Transverse colon (tissue), 4 donors: Measurements from ENCODE around the gene THBS3. TPM values are rescaled to one million over a fixed set of nuclear protein-coding genes. Genes with fewer than 3 reads are reported as not detected.

Source experiments
- DNase-seq: peaks from one replicate; pipeline ENCODE4 v3.0.0-alpha.2; 2019
- H3K27ac ChIP-seq, 4 donors: fragments of 200-600 bp; sonication (generic); 2 replicates each; pipeline ENCODE4 v1.5.1; 2016 to 2018; ENCODE audit warnings: inconsistent platforms in 4 of 4
- H3K27me3 ChIP-seq: fragments of 200-600 bp; sonication (generic); 2 replicates; pipeline ENCODE4 v1.5.1; 2017; ENCODE audit warnings: inconsistent platforms
- H3K36me3 ChIP-seq, 4 donors: fragments of 200-600 bp; sonication (generic); 2 replicates each; pipeline ENCODE4 v1.5.1; 2017 to 2019; ENCODE audit warnings: inconsistent platforms in 4 of 4
- H3K4me1 ChIP-seq, 4 donors: fragments of 200-600 bp; sonication (generic); 2 replicates each; pipeline ENCODE4 v1.5.1; 2017 to 2020; ENCODE audit warnings: inconsistent platforms in 4 of 4
- H3K4me3 ChIP-seq, 4 donors: fragments of 200-600 bp; sonication (generic); 1 replicate in 1 of 4; 2 replicates in 3 of 4; pipeline versions ENCODE4 v1.5.1 to v1.6.1; 2017 to 2019; ENCODE audit warnings: inconsistent platforms in 4 of 4
- H3K9me3 ChIP-seq, 2 donors: fragments of 200-600 bp; sonication (generic); 2 replicates each; pipeline ENCODE4 v1.5.1; 2017 to 2019; ENCODE audit warnings: inconsistent platforms in 2 of 2
- CTCF ChIP-seq, 5 experiments: fragments of 200-600 bp in 3 of 5; fragments of 450-650 bp in 2 of 5; sonication (generic) in 3 of 5; IDR thresholded peaks; 1 replicate in 2 of 5; 2 replicates in 3 of 5; pipeline ENCODE4 v1.5.1; 2016 to 2017; ENCODE audit warnings: antibody characterized with exemption in 5 of 5, inconsistent platforms in 3 of 5, mild to moderate bottlenecking in 2 of 5, moderate library complexity in 1 of 5
- EP300 ChIP-seq: sonication (generic); formaldehyde crosslinking; IDR thresholded peaks from one replicate; pipeline ENCODE4 v1.6.1; 2017; ENCODE audit warnings: antibody characterized with exemption, low read depth
- POLR2A ChIP-seq: fragments of 450-650 bp; IDR thresholded peaks from one replicate; pipeline ENCODE4 v1.6.1; 2016; ENCODE audit warnings: antibody characterized with exemption, mild to moderate bottlenecking, moderate library complexity
- POLR2AphosphoS5 ChIP-seq, 3 donors: sonication (generic); formaldehyde crosslinking; IDR thresholded peaks; one replicate each; pipeline ENCODE4 v1.6.1; 2016; ENCODE audit warnings: antibody characterized with exemption in 3 of 3
- WGBS, 2 donors: methylation state at CpG; one replicate each; pipeline ENCODE4 v1.1.5; 2018; ENCODE audit warnings: low coverage in 1 of 2; 5-methylcytosine and 5-hydroxymethylcytosine counted together
- in situ Hi-C, 4 donors: fragments of 200-750 bp; cut with MboI; loops; one replicate each; pipeline versions ENCODE4 v1.15.0 to v1.15.1; 2017; ENCODE audit warnings: low sequenced_read_pairs in 3 of 4, low pct_ligation_motif_present in 1 of 4, low pct_unique_long_range_greater_than_20kb in 1 of 4
- intact Hi-C: fragments of 100-400 bp; cut with DNase I; formaldehyde crosslinking; loops from one replicate; pipeline ENCODE4 v1.15.1; 2023; ENCODE audit warnings: low total_unique reads
- total RNA-seq, 4 donors: library from RNA; depleted of rRNA; stranded (reverse); fragments of >200 nt; gene quantifications; one replicate each; pipeline ENCODE4 v1.1.0, GENCODE V29; 2016

THBS3 gene
- total RNA-seq, 4 donors from 2014 or later: 19.2 to 37.8 (median 27.0) TPM

GRCh38 chr1:155206891-155207805, 549 bp downstream of the THBS3 start:
- intact Hi-C loops: no loop called here
- Histone ChIP-seq H3K9me3 (no peaks in the 10 kb centered on the region), H3K27me3 (no peaks in the 10 kb centered on the region), H3K36me3 (no peaks in the 10 kb centered on the region), H3K4me3 (peak overlapping the region in 2 of 4 donors; percentile 71 to 91), H3K4me1 (peaks cover 24 to 29% (median 26%) of the 10 kb centered on the region in 4 donors), H3K27ac (peak overlapping the region; percentile 96 to 99 (median 98))
- in situ Hi-C loops: no loop called here
- WGBS, 2 donors: 27 to 40% methylated on average over 1 to 13 of the region's 13 CpGs
- DNase-seq: peak; percentile 92
- TF ChIP-seq EP300: no peak
- TF ChIP-seq CTCF (IDR thresholded peaks at IDR 0.05): peak; percentile 83 to 96 (median 90)
- no peak for TF ChIP-seq POLR2A
- peak in 1 of 3 donors; percentile 44 for TF ChIP-seq POLR2AphosphoS5 (IDR thresholded peaks at IDR 0.05)

GRCh38 chr1:155205969-155206593, 1.6 kb downstream of the THBS3 start:
- Histone ChIP-seq H3K4me3 (no peak overlapping the region), H3K36me3 (no peaks in the 10 kb centered on the region), H3K4me1 (peaks cover 24 to 29% (median 26%) of the 10 kb centered on the region in 4 donors), H3K27me3 (no peaks in the 10 kb centered on the region), H3K27ac (peak overlapping the region in 2 of 4 donors; percentile 98 to 99), H3K9me3 (no peaks in the 10 kb centered on the region)
- intact Hi-C loops: no loop called here
- no peak for DNase-seq
- no peak for TF ChIP-seq EP300
- no peak for TF ChIP-seq POLR2A
- no peak for TF ChIP-seq POLR2AphosphoS5 (IDR thresholded peaks at IDR 0.05)
- no peak for TF ChIP-seq CTCF (IDR thresholded peaks at IDR 0.05)
- in situ Hi-C loops: no loop called here
- 70% methylated on average over 9 of the region's 9 CpGs; no CpG with 5 or more reads in 1 of the 2 donors for WGBS, 2 donors

GRCh38 chr1:155205035-155205434, 2.7 kb downstream of the THBS3 start:
- TF ChIP-seq CTCF (IDR thresholded peaks at IDR 0.05): no peak
- no peak for TF ChIP-seq POLR2A
- no peak for TF ChIP-seq POLR2AphosphoS5 (IDR thresholded peaks at IDR 0.05)
- no peak for TF ChIP-seq EP300
- Histone ChIP-seq H3K4me1 (peaks cover 24 to 29% (median 26%) of the 10 kb centered on the region in 4 donors), H3K27me3 (no peaks in the 10 kb centered on the region), H3K4me3 (no peak overlapping the region), H3K9me3 (no peaks in the 10 kb centered on the region), H3K27ac (no peak overlapping the region), H3K36me3 (no peaks in the 10 kb centered on the region)
- intact Hi-C loops (no loop called here), in situ Hi-C loops (no loop called here)
- WGBS, 2 donors: 90% methylated on average over 4 to 13 of the region's 14 CpGs
- DNase-seq: no peak
